K562 (cell line): ENCODE measurements around the gene CAMSAP2. TPM values are rescaled to one million over a fixed set of nuclear protein-coding genes. Genes with fewer than 3 reads are reported as not detected.

Experiments used
- ATAC-seq: fragments of 200-7000 bp; cut with Tn5 transposase; 3 replicates; pipeline ENCODE4 v1.9.1; 2020; ENCODE audit warnings: moderate library complexity
- BruUV-seq: library from RNA; stranded (reverse); fragments of 400-500 nt; replicated peaks from 2 replicates; lab custom pipeline; 2021; lab: Mats Ljungman, UMichigan
- CTCF ChIA-PET: fragments of 300-600 bp; formaldehyde crosslinking; extraction: SDS; loops from one replicate; lab custom pipeline; 2021; ENCODE audit warnings: low intra/inter-chr PET ratio; lab: Yijun Ruan, JAX
- POLR2A ChIA-PET: fragments of 300-600, 350-650 bp; sonication (Branson Sonifier 250); formaldehyde crosslinking; extraction: SDS; loops from one replicate; lab custom pipeline; 2021; ENCODE audit warnings: antibody characterized with exemption, inconsistent platforms; lab: Yijun Ruan, JAX
- DNase-seq, 4 experiments: peaks; one replicate each; pipeline versions ENCODE4 v3.0.0 to v3.0.0-alpha.2; 2011 to 2018; ENCODE audit warnings: low spot score in 3 of 4, mixed read lengths in 3 of 4; ENCODE audit errors: extremely low read depth in 1 of 4
- FAIRE-seq: peaks from 2 replicates; lab custom pipeline; 2011; peaks lifted over from hg19 to GRCh38; lab: Jason Lieb, UNC
- H2AFZ ChIP-seq: 2 replicates; pipeline ENCODE4 v1.6.0; 2011; ENCODE audit warnings: low read depth, low read length, control low read depth, inconsistent platforms
- H3K27ac ChIP-seq: fragments of 200-600 bp; 3 replicates; pipeline ENCODE4 v1.8.0; 2011; ENCODE audit warnings: low read depth, mild to moderate bottlenecking, control low read depth, inconsistent platforms, low read length, moderate library complexity, mixed read lengths; ENCODE audit errors: extremely low read depth
- H3K27me3 ChIP-seq, 2 experiments: fragments of 300-600 bp in 1 of 2; 2 replicates in 1 of 2; 3 replicates in 1 of 2; pipeline versions ENCODE4 v1.6.0 to v1.8.0; 2011; ENCODE audit warnings: inconsistent platforms in 2 of 2, low read length in 2 of 2, mild to moderate bottlenecking in 1 of 2, mixed read lengths in 1 of 2, moderate library complexity in 1 of 2; ENCODE audit not compliant: control insufficient read depth in 2 of 2, insufficient read depth in 2 of 2
- H3K36me3 ChIP-seq: fragments of 300-600 bp; 3 replicates; pipeline ENCODE4 v1.8.0; 2011; ENCODE audit warnings: mild to moderate bottlenecking, low read length, inconsistent platforms; ENCODE audit not compliant: control insufficient read depth, insufficient read depth
- H3K4me1 ChIP-seq, 2 experiments: fragments of 200-600 bp in 1 of 2; replicated peaks in 1 of 2; 2 replicates in 1 of 2; 3 replicates in 1 of 2; pipeline versions ENCODE4 v1.5.1 to v1.8.0; 2011; ENCODE audit warnings: inconsistent platforms in 2 of 2, low read length in 2 of 2, mild to moderate bottlenecking in 1 of 2, mixed read lengths in 1 of 2, moderate library complexity in 1 of 2; ENCODE audit not compliant: control insufficient read depth in 2 of 2, insufficient read depth in 2 of 2
- H3K4me2 ChIP-seq: 2 replicates; pipeline ENCODE4 v1.6.1; 2011; ENCODE audit warnings: low read length, control low read depth, inconsistent platforms, mixed read lengths; ENCODE audit not compliant: insufficient read depth
- H3K4me3 ChIP-seq: fragments of 200-600 bp; sonication (generic), shearing (Covaris generic); 2 replicates; pipeline ENCODE4 v1.5.1; 2016; ENCODE audit warnings: control low read depth, inconsistent platforms
- H3K79me2 ChIP-seq: fragments of 200-600 bp; 3 replicates; pipeline ENCODE4 v1.8.0; 2011; ENCODE audit warnings: low read length, inconsistent platforms; ENCODE audit not compliant: control insufficient read depth, insufficient read depth
- H3K9ac ChIP-seq, 2 experiments: 2 replicates each; pipeline versions ENCODE4 v1.6.0 to v1.6.1; 2011; ENCODE audit warnings: low read depth in 2 of 2, low read length in 2 of 2, control low read depth in 1 of 2, inconsistent platforms in 1 of 2, mild to moderate bottlenecking in 1 of 2, mixed read lengths in 1 of 2; ENCODE audit not compliant: insufficient read depth in 1 of 2
- H3K9me1 ChIP-seq: one replicate; pipeline ENCODE4 v1.6.0; 2011; ENCODE audit warnings: inconsistent platforms, mild to moderate bottlenecking, low read length, moderate library complexity; ENCODE audit not compliant: control insufficient read depth, insufficient read depth
- H3K9me3 ChIP-seq: replicated peaks from 2 replicates; pipeline ENCODE4 v1.5.1; 2011; ENCODE audit warnings: low read depth, low read length, inconsistent platforms; ENCODE audit not compliant: control insufficient read depth, insufficient read depth
- H4K20me1 ChIP-seq: replicated peaks from 2 replicates; pipeline ENCODE4 v1.6.1; 2011; ENCODE audit warnings: low read length, inconsistent platforms, mixed read lengths; ENCODE audit not compliant: control insufficient read depth, insufficient read depth
- ASH1L ChIP-seq: fragments of 450-650 bp; IDR thresholded peaks from 2 replicates; pipeline ENCODE4 v1.6.1; 2018; ENCODE audit warnings: borderline replicate concordance, mild to moderate bottlenecking, low read depth; ENCODE audit not compliant: partially characterized antibody
- BRCA1 ChIP-seq, 2 experiments: fragments of 450-650 bp in 1 of 2; sonication (generic) in 1 of 2; formaldehyde crosslinking in 1 of 2; IDR thresholded peaks; 2 replicates each; pipeline versions ENCODE4 v1.5.0 to v1.6.1; 2017 to 2020; ENCODE audit warnings: mild to moderate bottlenecking in 1 of 2, missing genetic modification reagents in 1 of 2
- HNRNPLL ChIP-seq: fragments of 200-400 bp; formaldehyde crosslinking; IDR thresholded peaks from 2 replicates; pipeline ENCODE4 v1.6.1; 2017; ENCODE audit warnings: low read length, low read depth, mild to moderate bottlenecking; ENCODE audit not compliant: poor library complexity, severe bottlenecking
- PTTG1 ChIP-seq: fragments of 450-650 bp; IDR thresholded peaks from 2 replicates; pipeline ENCODE4 v1.6.1; 2016; ENCODE audit warnings: low read depth, mild to moderate bottlenecking, missing genetic modification characterization, missing compliant biosample characterization
- RNF2 ChIP-seq: sonication (generic); IDR thresholded peaks from 2 replicates; pipeline ENCODE4 v1.6.1; 2016
- SMARCA5 ChIP-seq: fragments of 450-650 bp; IDR thresholded peaks from 2 replicates; pipeline ENCODE4 v1.6.1; 2016
- SP1 ChIP-seq: sonication (generic); formaldehyde crosslinking; IDR thresholded peaks from 2 replicates; pipeline ENCODE4 v1.8.1; 2022; ENCODE audit warnings: mild to moderate bottlenecking, missing genetic modification reagents
- WGBS: fragments of 100-300 bp; shearing (Covaris generic); methylation state at CpG from one replicate; pipeline ENCODE4 v1.1.6; 2016; ENCODE audit warnings: low coverage, mixed read lengths; ENCODE audit not compliant: insufficient coverage; ENCODE audit errors: missing lambda C conversion rate; 5-methylcytosine and 5-hydroxymethylcytosine counted together
- in situ Hi-C: fragments of 300-500 bp; cut with MboI; formaldehyde crosslinking; loops from 4 replicates; pipeline ENCODE4 v1.15.0; 2018; ENCODE audit warnings: inconsistent platforms, mixed read lengths
- intact Hi-C: fragments of 100-400 bp; cut with micrococcal nuclease; formaldehyde crosslinking; loops from 2 replicates; pipeline ENCODE4 v1.14.2; 2022
- polyA plus RNA-seq, 8 experiments: library from polyadenylated mRNA; depleted of rRNA in 4 of 8; stranded (reverse) in 5 of 8; unstranded in 3 of 8; fragments of >200 nt; fragmentation: Nextera tagmentation in 2 of 8; fragmentation: Illumina TruSeq in 1 of 8; extraction: Ambion mirVana in 2 of 8; extraction: Trizol in 1 of 8; gene quantifications; 2 replicates each; pipeline versions ENCODE4 v1.2.1 to v1.2.3, GENCODE V29; 2011 to 2014; ENCODE audit warnings: inconsistent platforms in 1 of 8, missing spikeins in 1 of 8
- total RNA-seq, 7 experiments: library from RNA; depleted of rRNA in 6 of 7; stranded (reverse); fragments of >200 nt in 6 of 7; fragmentation: Illumina TruSeq in 2 of 7; extraction: Trizol in 2 of 7; gene quantifications; 2 replicates each; pipeline versions ENCODE4 v1.2.1 to v1.2.3, GENCODE V29; 2011 to 2021; ENCODE audit warnings: low replicate concordance in 1 of 7

The CAMSAP2 gene
- total and polyA plus RNA-seq, 9 of the 15 experiments (the other 6 are each of a cell fraction or from before 2014, with no cell fraction given): 1.4 to 7.5 (median 2.7) TPM

- FAIRE-seq: no peak
- no peak within 1 kb of the TSS for H3K4me3 ChIP-seq
- no peak for DNase-seq
- no peaks in the 10 kb centered on the region for H3K36me3 ChIP-seq
- H3K79me2 ChIP-seq: no peaks in the 10 kb centered on the region
- 8% methylated on average over 21 of the region's 23 CpGs for WGBS
- H3K9ac ChIP-seq: no peak within 1 kb of the TSS
- H3K9me3 ChIP-seq: no peaks in the 10 kb centered on the region
- H3K27me3 ChIP-seq: peaks cover 60 to 71% of the 10 kb centered on the region in 2 experiments
- no peak within 1 kb of the TSS for H3K4me2 ChIP-seq
- POLR2A ChIA-PET: no interaction called here
- H2AFZ ChIP-seq: no peak within 1 kb of the TSS
- 0 out of 2 replicates have a peak, but pooled peaks cover 7% of the 10 kb centered on the region for H4K20me1 ChIP-seq
- H3K27ac ChIP-seq: no peak within 1 kb of the TSS
- no peak; the same call in 2 of the 3 replicates for ATAC-seq
- H3K9me1 ChIP-seq: no peaks in the 10 kb centered on the region
- intact Hi-C loops (no loop called here), in situ Hi-C loops (no loop called here)
- TF ChIP-seq PTTG1: no peak
- TF ChIP-seq RNF2: no peak
- no peak for TF ChIP-seq HNRNPLL
- TF ChIP-seq SP1 (CRISPR knock-in tag): no peak
- no peak for TF ChIP-seq SMARCA5
- TF ChIP-seq BRCA1 (IDR thresholded peaks at IDR 0.05): no peak
- TF ChIP-seq BRCA1 (CRISPR knock-in tag; IDR thresholded peaks at IDR 0.05): no peak
- no peak for TF ChIP-seq ASH1L
- TF ChIP-seq, all 486 proteins: peak for 0
- BruUV-seq: no TSS peak
- peaks cover 0 to 14% of the 10 kb centered on the region in 2 experiments; a peak in 1 of 5 replicates for H3K4me1 ChIP-seq
- CTCF ChIA-PET: no interaction called here
Measured at GRCh38 chr1:200872446-200873115, 133.9 kb downstream of the CAMSAP2 start, which contains the start of gene GPR25. TSS of gene GPR25 (plus strand) at chr1:200872981. CDS start at chr1:200873038, 57 bp downstream.
